ENCODE measurements around the gene FBXL17.

FBXL17 gene

GRCh38 chr5:108324886-108325285 lies 57.0 kb downstream of the FBXL17 start:
- no peaks in the 10 kb centered on the region for H3K36me3 ChIP-seq (ENCODE audit: low read length)
- H3K79me2 ChIP-seq (ENCODE audit: insufficient read depth, low read length): no peaks in the 10 kb centered on the region
- no peak overlapping the region for H3K4me2 ChIP-seq (ENCODE audit: low read depth, low read length, poor library complexity, severe bottlenecking)
- H3F3A ChIP-seq (ENCODE audit: insufficient read depth): no peaks in the 10 kb centered on the region
- no peaks in the 10 kb centered on the region for H3K9me2 ChIP-seq (replicated peaks; ENCODE audit: insufficient read depth, low read length)
- no peak overlapping the region for H3K9ac ChIP-seq (ENCODE audit: low read length)
- H3K27me3 ChIP-seq (ENCODE audit: low read length): no peaks in the 10 kb centered on the region
- no peaks in the 10 kb centered on the region for H3K9me3 ChIP-seq (ENCODE audit: insufficient read depth, low read length)
- H3K4me3 ChIP-seq (ENCODE audit: insufficient read depth, low read length, poor library complexity, severe bottlenecking): no peak overlapping the region
- no peak overlapping the region for H2AFZ ChIP-seq (ENCODE audit: low read depth, low read length, severe bottlenecking)
- H3K27ac ChIP-seq (ENCODE audit: low read depth, low read length): no peak overlapping the region
- TF ChIP-seq EZH2phosphoT487 (conservative IDR thresholded peaks at IDR 0.05; ENCODE audit: low read length): no peak
- no peak for TF ChIP-seq CTCF (IDR thresholded peaks at IDR 0.05; ENCODE audit: insufficient read depth, low read length, poor library complexity, severe bottlenecking)
- no peaks in the 10 kb centered on the region for H4K20me1 ChIP-seq (ENCODE audit: low read depth, low read length)

GRCh38 chr5:108321341-108321740 lies 60.6 kb downstream of the FBXL17 start:
- TF ChIP-seq EZH2phosphoT487 (conservative IDR thresholded peaks at IDR 0.05; ENCODE audit: low read length) (no peak), CTCF (IDR thresholded peaks at IDR 0.05; ENCODE audit: insufficient read depth, low read length, poor library complexity, severe bottlenecking) (no peak)
- no peak overlapping the region for H3K27ac ChIP-seq (ENCODE audit: low read depth, low read length)

GRCh38 chr5:108320231-108320630 lies 61.7 kb downstream of the FBXL17 start:
- H3K36me3 ChIP-seq (ENCODE audit: low read length): no peaks in the 10 kb centered on the region
- H3K9me2 ChIP-seq (replicated peaks; ENCODE audit: insufficient read depth, low read length): no peaks in the 10 kb centered on the region
- H4K20me1 ChIP-seq (ENCODE audit: low read depth, low read length): no peaks in the 10 kb centered on the region
- H3K9me3 ChIP-seq (ENCODE audit: insufficient read depth, low read length): no peaks in the 10 kb centered on the region
- no peak overlapping the region for H3K4me3 ChIP-seq (ENCODE audit: insufficient read depth, low read length, poor library complexity, severe bottlenecking)
- H3K4me2 ChIP-seq (ENCODE audit: low read depth, low read length, poor library complexity, severe bottlenecking): no peak overlapping the region
- no peak for TF ChIP-seq EZH2phosphoT487 (conservative IDR thresholded peaks at IDR 0.05; ENCODE audit: low read length)
- no peak for TF ChIP-seq CTCF (IDR thresholded peaks at IDR 0.05; ENCODE audit: insufficient read depth, low read length, poor library complexity, severe bottlenecking)
- no peaks in the 10 kb centered on the region for H3K79me2 ChIP-seq (ENCODE audit: insufficient read depth, low read length)
- no peak overlapping the region for H2AFZ ChIP-seq (ENCODE audit: low read depth, low read length, severe bottlenecking)
- H3K9ac ChIP-seq (ENCODE audit: low read length): no peak overlapping the region
- no peaks in the 10 kb centered on the region for H3K27me3 ChIP-seq (ENCODE audit: low read length)
- H3F3A ChIP-seq (ENCODE audit: insufficient read depth): no peaks in the 10 kb centered on the region
- H3K27ac ChIP-seq (ENCODE audit: low read depth, low read length): no peak overlapping the region

More at GRCh38 chr5:108321341-108321740, 60.6 kb downstream of the FBXL17 start:
- H3F3A ChIP-seq (ENCODE audit: insufficient read depth): no peaks in the 10 kb centered on the region
- no peaks in the 10 kb centered on the region for H3K9me2 ChIP-seq (replicated peaks; ENCODE audit: insufficient read depth, low read length)
- H2AFZ ChIP-seq (ENCODE audit: low read depth, low read length, severe bottlenecking): no peak overlapping the region
- no peaks in the 10 kb centered on the region for H3K36me3 ChIP-seq (ENCODE audit: low read length)
- no peak overlapping the region for H3K4me2 ChIP-seq (ENCODE audit: low read depth, low read length, poor library complexity, severe bottlenecking)
- H3K27me3 ChIP-seq (ENCODE audit: low read length): no peaks in the 10 kb centered on the region
- no peaks in the 10 kb centered on the region for H3K9me3 ChIP-seq (ENCODE audit: insufficient read depth, low read length)
- no peaks in the 10 kb centered on the region for H4K20me1 ChIP-seq (ENCODE audit: low read depth, low read length)
- H3K79me2 ChIP-seq (ENCODE audit: insufficient read depth, low read length): no peaks in the 10 kb centered on the region
- H3K4me3 ChIP-seq (ENCODE audit: insufficient read depth, low read length, poor library complexity, severe bottlenecking): no peak overlapping the region
- no peak overlapping the region for H3K9ac ChIP-seq (ENCODE audit: low read length)

Data from SU-DHL-6 (cell line).